ENCODE results near the gene SS18L1.

- TF ChIP-seq CTCF (IDR thresholded peaks at IDR 0.05) (no peak), POLR2A (IDR thresholded peaks at IDR 0.05) (no peak)
Observed at GRCh38 chr20:62162765-62163484, 19.4 kb downstream of the SS18L1 start.

All from testis (tissue), 2 donors.